Activated naive CD4-positive, alpha-beta T cell treated with anti-CD3 and anti-CD28 coated beads for 36 hours (primary cell): ENCODE results near the gene TCTN3. TPM values are rescaled to one million over a fixed set of nuclear protein-coding genes. Genes with fewer than 3 reads are reported as not detected.
"Not testable (repeated sequence)": the region's sequence is repeated elsewhere in the genome, so short reads cannot be mapped to it uniquely, and the experiment has no call there.

Experiments
- CTCF ChIA-PET: fragments of 350-600 bp; sonication (Branson Sonifier 250); formaldehyde crosslinking; loops from one replicate; lab custom pipeline; 2021; ENCODE audit warnings: antibody characterized with exemption; lab: Charles Lee
- DNase-seq: peaks from one replicate; pipeline ENCODE4 v3.0.0-alpha.2; 2020
- H3K27ac Mint-ChIP-seq: one replicate; pipeline ENCODE4 v1.8.0; 2021; ENCODE audit warnings: mild to moderate bottlenecking, mixed read lengths
- H3K27me3 Mint-ChIP-seq: one replicate; pipeline ENCODE4 v1.8.0; 2021; ENCODE audit warnings: low read depth, mixed read lengths
- H3K36me3 Mint-ChIP-seq: one replicate; pipeline ENCODE4 v1.8.0; 2021; ENCODE audit warnings: low read depth, mixed read lengths
- H3K4me1 Mint-ChIP-seq: one replicate; pipeline ENCODE4 v1.8.0; 2021; ENCODE audit warnings: low read depth, mixed read lengths
- H3K4me3 Mint-ChIP-seq: one replicate; pipeline ENCODE4 v1.8.0; 2021; ENCODE audit warnings: mild to moderate bottlenecking, moderate library complexity, mixed read lengths
- H3K9me3 Mint-ChIP-seq: one replicate; pipeline ENCODE4 v1.8.0; 2021; ENCODE audit warnings: mixed read lengths
- intact Hi-C: fragments of 100-400 bp; cut with micrococcal nuclease; formaldehyde crosslinking; loops from one replicate; pipeline ENCODE4 v1.15.1; 2023
- total RNA-seq, 2 experiments: library from RNA; stranded (reverse); gene quantifications; one replicate each; pipeline ENCODE4 v1.2.3, GENCODE V29; 2021

TCTN3 gene
- total RNA-seq, 2 experiments from 2014 or later, result 17.6 to 19.2 TPM

GRCh38 chr10:95675403-95676116 is 18.2 kb downstream of the TCTN3 start:
- H3K4me3 Mint-ChIP-seq, result no peak overlapping the region
- no peak for DNase-seq
- no peak overlapping the region for H3K27ac Mint-ChIP-seq
- intact Hi-C loops, result no loop called here
- no peaks in the 10 kb centered on the region for H3K27me3 Mint-ChIP-seq
- CTCF ChIA-PET, result interaction anchor here (0.5 kb wide), 1 partner anchor 76 kb away, joined by 3 read pairs; no protein-coding TSS in a partner anchor
- H3K4me1 Mint-ChIP-seq, result no peaks in the 10 kb centered on the region
- peaks cover 16% of the 10 kb centered on the region for H3K36me3 Mint-ChIP-seq
- H3K9me3 Mint-ChIP-seq, result no peaks in the 10 kb centered on the region

- DNase-seq, result no peak
- Mint-ChIP-seq H3K27me3 (no peaks in the 10 kb centered on the region), H3K36me3 (peaks cover 10% of the 10 kb centered on the region), H3K4me3 (no peak overlapping the region), H3K9me3 (no peaks in the 10 kb centered on the region), H3K4me1 (no peaks in the 10 kb centered on the region), H3K27ac (no peak overlapping the region)
- intact Hi-C loops, result no loop called here
- CTCF ChIA-PET, result interaction anchor here (0.5 kb wide), 1 partner anchor 75 kb away, joined by 3 read pairs; no protein-coding TSS in a partner anchor
These were observed 19.1 kb downstream of the TCTN3 start for GRCh38 chr10:95674643-95675042.

DNA sequence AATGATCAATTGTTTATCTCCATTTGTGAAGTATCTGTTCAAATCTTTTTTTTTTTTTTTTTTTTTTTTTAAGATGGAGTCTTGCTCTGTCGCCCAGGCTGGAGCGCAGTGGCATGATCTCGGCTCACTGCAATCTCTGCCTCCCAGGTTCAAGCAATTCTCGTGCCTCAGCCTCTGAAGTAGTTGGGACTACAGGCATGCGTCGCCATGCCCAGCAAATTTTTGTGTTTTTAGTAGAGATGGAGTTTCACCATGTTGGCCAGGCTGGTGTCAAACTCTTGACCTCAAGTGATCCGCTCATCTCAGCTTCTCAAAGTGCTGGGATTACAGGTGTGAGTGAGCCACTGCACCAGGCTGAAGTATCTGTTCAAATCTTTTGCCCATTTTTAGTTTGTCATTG is 21.1 kb downstream of the TCTN3 start:
- H3K4me3 Mint-ChIP-seq, H3K27ac Mint-ChIP-seq, DNase-seq, H3K4me1 Mint-ChIP-seq, intact Hi-C loops, H3K9me3 Mint-ChIP-seq, H3K27me3 Mint-ChIP-seq: not testable (repeated sequence)
- CTCF ChIA-PET, result interaction anchor here (0.7 kb wide), 1 partner anchor 210 kb away, joined by 5 read pairs; no protein-coding TSS in a partner anchor
- H3K36me3 Mint-ChIP-seq, result peaks cover 19% of the 10 kb centered on the region

DNA sequence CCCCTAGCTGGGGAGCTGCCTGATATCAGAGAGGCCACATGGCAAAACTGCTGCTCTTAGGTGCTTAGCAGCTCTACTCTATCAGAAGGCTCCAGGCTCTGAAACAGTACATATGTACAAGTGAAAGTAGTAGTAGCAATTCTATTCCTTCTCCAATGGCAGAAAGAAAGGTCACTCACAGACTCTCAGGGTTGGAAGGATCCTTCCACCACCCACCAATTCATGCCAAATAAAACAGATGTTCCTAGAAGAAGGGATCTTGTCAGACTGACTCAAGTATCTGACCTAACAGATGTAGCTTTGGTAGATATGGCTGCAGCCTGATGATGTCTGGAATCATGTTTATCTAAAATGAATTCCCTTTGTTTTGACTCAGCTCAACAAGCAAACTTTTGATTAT is 29.2 kb downstream of the TCTN3 start:
- H3K27ac Mint-ChIP-seq, result no peak overlapping the region
- no peaks in the 10 kb centered on the region for H3K4me1 Mint-ChIP-seq
- H3K36me3 Mint-ChIP-seq, result peaks cover 16% of the 10 kb centered on the region
- no peaks in the 10 kb centered on the region for H3K9me3 Mint-ChIP-seq
- no peak overlapping the region for H3K4me3 Mint-ChIP-seq
- H3K27me3 Mint-ChIP-seq, result no peaks in the 10 kb centered on the region
- DNase-seq, result no peak
- intact Hi-C loops, result no loop called here
- CTCF ChIA-PET, result interaction anchor here (0.6 to 1.0 kb wide), 2 partner anchors 30 to 382 kb away, joined by 5 read pairs; no protein-coding TSS in a partner anchor

- Mint-ChIP-seq H3K4me1 (peaks cover under 1% of the 10 kb centered on the region), H3K27ac (no peak overlapping the region), H3K9me3 (no peaks in the 10 kb centered on the region), H3K36me3 (peaks cover 12% of the 10 kb centered on the region), H3K27me3 (no peaks in the 10 kb centered on the region), H3K4me3 (no peak overlapping the region)
- intact Hi-C loops, result no loop called here
- DNase-seq, result no peak
- CTCF ChIA-PET, result interaction anchor here (0.8 kb wide), 1 partner anchor 30 kb away, joined by 3 read pairs; the partner anchor contains the start of gene TCTN3
These were observed 30.2 kb downstream of the TCTN3 start for GRCh38 chr10:95663496-95663895.

DNA sequence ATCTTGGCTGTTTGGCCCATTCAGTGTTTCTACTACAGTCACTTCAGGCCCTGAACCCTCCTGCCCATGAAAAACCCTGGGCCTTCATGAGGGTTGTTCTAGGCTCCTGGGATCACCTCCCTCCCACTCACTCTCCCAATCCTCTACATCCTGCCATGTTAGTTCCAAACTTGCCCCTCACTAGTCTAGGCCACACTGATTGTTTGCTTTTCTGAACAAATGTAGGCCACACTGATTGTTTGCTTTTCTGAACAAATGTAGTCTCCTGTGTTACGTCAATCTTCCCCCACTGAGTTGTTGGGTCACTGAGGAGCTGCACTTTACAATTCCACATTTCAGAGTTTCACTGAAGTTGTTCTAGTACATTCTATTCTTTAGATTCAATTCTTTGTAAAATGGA is 31.9 kb downstream of the TCTN3 start:
- peaks cover 6% of the 10 kb centered on the region for H3K9me3 Mint-ChIP-seq
- H3K4me1 Mint-ChIP-seq, result peaks cover 6% of the 10 kb centered on the region
- H3K27ac Mint-ChIP-seq, result no peak overlapping the region

GRCh38 chr10:95660283-95660682 is 33.4 kb downstream of the TCTN3 start:
- intact Hi-C loops, result no loop called here
- Mint-ChIP-seq H3K36me3 (peaks cover 11% of the 10 kb centered on the region), H3K27ac (no peak overlapping the region), H3K4me3 (no peak overlapping the region), H3K9me3 (peaks cover 6% of the 10 kb centered on the region), H3K27me3 (no peaks in the 10 kb centered on the region), H3K4me1 (peaks cover 15% of the 10 kb centered on the region)
- CTCF ChIA-PET, result no interaction called here
- DNase-seq, result no peak

More for the DNA sequence above, 31.9 kb downstream of the TCTN3 start:
- DNase-seq, result no peak
- peaks cover 8% of the 10 kb centered on the region for H3K36me3 Mint-ChIP-seq
- intact Hi-C loops, result no loop called here
- CTCF ChIA-PET, result interaction anchor here (0.6 kb wide), 1 partner anchor 203 kb away, joined by 5 read pairs; no protein-coding TSS in a partner anchor
- H3K27me3 Mint-ChIP-seq, result no peaks in the 10 kb centered on the region
- H3K4me3 Mint-ChIP-seq, result no peak overlapping the region

DNA sequence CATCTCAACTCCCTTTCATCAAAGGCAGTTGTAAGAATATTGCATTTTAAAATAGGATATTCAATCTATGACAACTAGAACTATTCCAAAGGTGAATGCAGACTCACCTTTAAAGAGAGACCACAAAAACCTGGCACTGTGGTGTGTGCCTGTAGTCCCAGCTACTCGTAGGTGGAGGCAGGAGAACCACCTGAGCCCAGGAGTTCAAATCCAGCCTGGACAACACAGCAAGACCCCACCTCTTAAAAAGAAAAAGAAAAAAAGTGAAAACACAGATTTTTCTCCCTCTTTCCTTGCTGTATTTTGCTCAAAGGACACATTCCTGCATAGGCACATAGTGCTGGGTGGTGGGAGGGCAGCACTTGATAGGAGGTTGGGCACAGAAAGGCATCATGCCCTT is 36.5 kb downstream of the TCTN3 start:
- H3K9me3 Mint-ChIP-seq, result peaks cover 6% of the 10 kb centered on the region
- intact Hi-C loops, result no loop called here
- DNase-seq, result no peak
- H3K4me3 Mint-ChIP-seq, result peak overlapping the region; percentile 99
- no peaks in the 10 kb centered on the region for H3K27me3 Mint-ChIP-seq
- H3K4me1 Mint-ChIP-seq, result peaks cover 28% of the 10 kb centered on the region
- CTCF ChIA-PET, result interaction anchor here (2.4 kb wide), 1 partner anchor 36 kb away, joined by 8 read pairs; the partner anchor contains the start of gene TCTN3
- H3K36me3 Mint-ChIP-seq, result peaks cover 25% of the 10 kb centered on the region
- no peak overlapping the region for H3K27ac Mint-ChIP-seq

DNA sequence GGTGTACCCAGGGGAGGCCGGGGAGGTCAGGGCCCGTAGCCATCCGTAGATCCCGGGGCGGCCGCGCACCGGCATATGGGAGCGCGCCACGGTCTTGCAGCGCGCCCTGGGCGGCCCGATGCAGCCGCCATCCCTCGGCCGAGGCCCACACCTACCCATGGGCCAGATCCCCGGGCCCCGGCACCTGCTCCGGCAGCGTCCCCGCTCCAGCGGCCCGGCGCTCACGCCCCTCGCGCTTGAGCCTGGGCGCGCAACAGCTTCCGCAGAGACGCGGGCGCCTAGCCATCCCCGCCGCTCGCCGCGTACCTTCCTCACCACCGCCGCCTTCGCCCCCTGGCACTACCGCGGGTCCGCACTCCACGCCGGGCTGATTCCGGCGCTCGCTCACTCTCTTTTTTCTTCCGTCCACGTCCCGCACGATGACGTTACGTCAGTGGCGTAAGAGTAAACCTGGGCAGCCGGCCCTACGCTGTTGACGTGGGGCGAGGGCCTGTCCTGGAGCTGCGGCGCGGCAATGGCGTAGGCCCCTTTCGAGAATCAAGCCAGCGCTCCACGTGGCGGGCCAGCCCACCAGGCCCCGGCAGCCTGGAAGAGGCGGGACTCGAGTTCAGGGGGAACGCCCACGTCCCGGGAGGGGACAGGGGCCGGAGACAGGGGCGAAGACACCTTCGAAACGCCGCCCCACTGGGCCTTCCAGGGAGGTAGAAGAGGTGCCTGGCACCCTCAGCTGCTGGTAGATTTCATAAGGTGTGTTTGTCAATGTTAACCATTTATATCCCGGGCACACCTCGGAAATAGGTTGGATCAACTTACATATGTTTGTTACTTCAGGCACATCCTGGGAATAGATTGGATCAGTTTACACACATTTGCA is 37.2 kb downstream of the TCTN3 start, which contains the start of gene ALDH18A1:
Gene ALDH18A1 (minus strand): TSS at position 421 of the 874 bp plus-strand sequence. CDS start 3,334 bp downstream, outside the sequence.
- peak within 1 kb of the TSS; percentile 88 for H3K27ac Mint-ChIP-seq
- no peaks in the 10 kb centered on the region for H3K27me3 Mint-ChIP-seq
- peaks cover 30% of the 10 kb centered on the region for H3K36me3 Mint-ChIP-seq
- peak; percentile 85 for DNase-seq
- peaks cover 11% of the 10 kb centered on the region for H3K9me3 Mint-ChIP-seq
- CTCF ChIA-PET, result interaction anchor here (2.4 kb wide), 1 partner anchor 37 kb away, joined by 8 read pairs; the partner anchor contains the start of gene TCTN3
- peaks cover 31% of the 10 kb centered on the region for H3K4me1 Mint-ChIP-seq
- intact Hi-C loops, result loop anchor here (1.0 kb wide), 2 partner anchors 38 to 95 kb away; partner anchors contain the start of gene SORBS1
- peak within 1 kb of the TSS; percentile 99 for H3K4me3 Mint-ChIP-seq

- intact Hi-C loops, result loop anchor here (1.0 kb wide), 2 partner anchors 39 to 94 kb away; partner anchors contain the start of gene SORBS1
These were observed 38.0 kb downstream of the TCTN3 start for GRCh38 chr10:95655571-95656290.

GRCh38 chr10:95653895-95654294 is 39.8 kb downstream of the TCTN3 start:
- CTCF ChIA-PET, result no interaction called here
- intact Hi-C loops, result no loop called here
- peaks cover 17% of the 10 kb centered on the region for H3K9me3 Mint-ChIP-seq
- H3K27me3 Mint-ChIP-seq, result no peaks in the 10 kb centered on the region
- no peak for DNase-seq
- no peak overlapping the region for H3K4me3 Mint-ChIP-seq
- no peak overlapping the region for H3K27ac Mint-ChIP-seq
- peaks cover 51% of the 10 kb centered on the region for H3K36me3 Mint-ChIP-seq
- H3K4me1 Mint-ChIP-seq, result peaks cover 33% of the 10 kb centered on the region

More at GRCh38 chr10:95655571-95656290, 38.0 kb downstream of the TCTN3 start:
- CTCF ChIA-PET, result interaction anchor here (2.4 kb wide), 1 partner anchor 38 kb away, joined by 8 read pairs; the partner anchor contains the start of gene TCTN3
- Mint-ChIP-seq H3K4me1 (peaks cover 33% of the 10 kb centered on the region), H3K4me3 (peak overlapping the region; percentile 99), H3K27me3 (no peaks in the 10 kb centered on the region), H3K36me3 (peaks cover 38% of the 10 kb centered on the region), H3K9me3 (peaks cover 17% of the 10 kb centered on the region), H3K27ac (peak overlapping the region; percentile 6)
- peak; percentile 22 for DNase-seq
